Epithelial cell of alveolus of lung (primary cell): Measurements from ENCODE around the gene CHCT1. TPM values are rescaled to one million over a fixed set of nuclear protein-coding genes. Genes with fewer than 3 reads are reported as not detected.

Source experiments
- total RNA-seq: library from RNA; depleted of rRNA; stranded (reverse); fragments of >200 nt; gene quantifications from 2 replicates; pipeline ENCODE4 v1.2.1, GENCODE V29; 2015

The CHCT1 gene
- total RNA-seq, result not detected in 2 replicates

DNA sequence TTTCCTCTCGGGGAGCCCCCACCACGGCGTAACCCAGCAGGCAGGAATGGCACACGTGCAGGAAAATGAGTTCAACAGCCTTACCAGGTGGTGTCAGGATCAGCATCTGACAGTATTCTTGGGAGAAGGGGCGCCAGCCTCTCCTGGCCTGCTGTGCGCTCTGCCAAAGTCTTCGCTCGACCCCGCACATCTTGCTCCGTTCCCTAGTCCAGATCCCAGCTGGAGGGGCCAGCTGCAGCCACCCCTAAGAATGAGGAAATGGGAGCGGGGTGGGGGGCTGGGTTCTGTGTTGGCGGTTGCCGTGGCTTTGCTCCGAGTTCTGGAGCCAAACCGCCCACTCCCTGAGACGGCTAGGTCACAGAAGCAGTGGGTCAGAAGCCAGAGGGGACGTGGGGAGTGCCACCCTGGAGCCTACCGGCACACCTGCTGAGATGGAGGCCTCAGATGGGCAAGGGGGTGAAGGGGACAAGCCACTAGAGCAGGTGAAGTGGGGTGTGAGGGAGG lies at the start of gene CHCT1:
CHCT1 (plus strand) TSS at position 328 of the 504 bp plus-strand sequence; CDS start at position 432, 104 bp downstream.

DNA sequence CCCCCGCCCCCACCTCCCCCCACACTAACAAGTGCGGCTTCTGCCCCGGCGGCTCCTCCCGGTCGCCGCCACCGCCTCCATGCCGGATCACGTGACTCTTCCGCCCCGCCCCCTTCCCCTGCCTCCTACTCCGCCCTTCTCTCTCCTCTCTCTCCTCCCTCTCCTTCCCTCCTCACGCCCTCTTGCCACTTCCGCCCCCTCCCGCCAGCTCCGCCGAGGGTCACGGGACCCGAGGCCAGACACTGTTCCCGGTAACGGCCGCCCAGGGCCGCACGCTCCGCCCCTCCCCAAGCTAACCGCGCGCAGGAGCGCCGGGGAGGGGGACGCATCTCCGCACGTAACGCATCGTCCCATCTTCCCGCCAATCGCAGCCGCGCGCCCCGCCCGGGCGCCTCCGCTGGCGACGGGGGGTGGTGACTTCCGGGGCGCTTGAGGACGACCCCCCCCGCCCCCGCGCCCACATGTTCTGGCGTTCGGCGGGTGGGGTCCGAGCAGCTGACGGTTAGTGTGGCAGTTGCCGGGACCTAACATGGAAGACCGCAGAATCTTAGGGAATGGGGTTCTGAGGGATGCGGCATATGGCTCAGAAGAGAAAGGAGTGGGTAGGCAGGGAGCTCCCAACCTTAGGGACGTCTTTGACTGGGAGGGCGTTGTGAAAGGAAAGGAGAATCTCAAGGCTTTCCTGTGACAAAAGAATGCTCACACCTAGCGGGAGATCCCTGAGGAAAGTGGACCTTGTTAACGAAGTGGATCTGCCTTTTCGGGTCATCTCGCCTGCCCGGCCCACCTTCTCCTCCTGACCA lies 30.0 kb upstream of the CHCT1 start, which contains the start of gene USP32:
USP32 (minus strand) TSS at position 92 of the 803 bp plus-strand sequence. CDS start 194 bp downstream, outside the sequence.

Other genes with a start within 250 kb of the CHCT1 start
- gene USP32, start 30.4 kb upstream of the CHCT1 start, total RNA-seq, result 28.6 and 31.9 TPM in 2 replicates
- 16.9 and 29.5 TPM in 2 replicates for gene APPBP2, start 103.8 kb downstream of the CHCT1 start, total RNA-seq
- gene PPM1D, start 177.7 kb downstream of the CHCT1 start, total RNA-seq, result 8.9 and 17.3 TPM in 2 replicates